Keratinocyte (primary cell): ENCODE measurements around the gene ADGRA3. TPM values are rescaled to one million over a fixed set of nuclear protein-coding genes. Genes with fewer than 3 reads are reported as not detected.

Source experiments
- DNase-seq: peaks from one replicate; pipeline ENCODE4 v3.0.0-alpha.2; 2011; ENCODE audit warnings: low read depth, missing footprints, low spot score
- FAIRE-seq: peaks from 2 replicates; lab custom pipeline; 2011; peaks lifted over from hg19 to GRCh38; lab: Jason Lieb, UNC
- H2AFZ ChIP-seq: 2 replicates; pipeline ENCODE4 v1.6.0; 2012; ENCODE audit warnings: low read length, control low read depth, inconsistent platforms; ENCODE audit not compliant: control insufficient read depth
- H3K27ac ChIP-seq: 2 replicates; pipeline ENCODE4 v1.5.1; 2011; ENCODE audit warnings: low read length; ENCODE audit not compliant: control insufficient read depth, insufficient read depth
- H3K27me3 ChIP-seq: 3 replicates; pipeline ENCODE4 v1.6.0; 2011; ENCODE audit warnings: low read length; ENCODE audit not compliant: control insufficient read depth, insufficient read depth; ENCODE audit errors: extremely low read depth
- H3K36me3 ChIP-seq, 2 experiments: 2 replicates in 1 of 2; 3 replicates in 1 of 2; pipeline ENCODE4 v1.5.1; 2011; ENCODE audit warnings: low read length in 2 of 2, mild to moderate bottlenecking in 1 of 2; ENCODE audit not compliant: control insufficient read depth in 2 of 2, insufficient read depth in 2 of 2; ENCODE audit errors: extremely low read depth in 1 of 2
- H3K4me1 ChIP-seq: 3 replicates; pipeline ENCODE4 v1.5.1; 2011; ENCODE audit warnings: low read length; ENCODE audit not compliant: control insufficient read depth, insufficient read depth; ENCODE audit errors: extremely low read depth
- H3K4me2 ChIP-seq: 3 replicates; pipeline ENCODE4 v1.6.0; 2011; ENCODE audit warnings: low read depth, low read length; ENCODE audit not compliant: control insufficient read depth, insufficient read depth; ENCODE audit errors: extremely low read depth
- H3K4me3 ChIP-seq, 3 experiments: fragments of 200-600 bp in 1 of 3; sonication (generic) in 1 of 3; 2 replicates in 2 of 3; 3 replicates in 1 of 3; pipeline ENCODE4 v1.5.1; 2011 to 2016; ENCODE audit warnings: low read length in 3 of 3, mild to moderate bottlenecking in 3 of 3, control low read depth in 2 of 3, inconsistent platforms in 1 of 3, low read depth in 1 of 3, mixed read lengths in 1 of 3, mixed run types in 1 of 3, moderate library complexity in 1 of 3; ENCODE audit not compliant: control insufficient read depth in 2 of 3, insufficient read depth in 2 of 3; ENCODE audit errors: extremely low read depth in 1 of 3
- H3K79me2 ChIP-seq: 2 replicates; pipeline ENCODE4 v1.6.0; 2012; ENCODE audit warnings: low read length; ENCODE audit not compliant: control insufficient read depth, insufficient read depth
- H3K9ac ChIP-seq: 3 replicates; pipeline ENCODE4 v1.6.0; 2011; ENCODE audit warnings: low read length; ENCODE audit not compliant: control insufficient read depth, insufficient read depth; ENCODE audit errors: extremely low read depth
- H3K9me1 ChIP-seq: 3 replicates; pipeline ENCODE4 v1.6.0; 2011; ENCODE audit warnings: low read length; ENCODE audit not compliant: control insufficient read depth, insufficient read depth; ENCODE audit errors: extremely low read depth
- H3K9me3 ChIP-seq: 2 replicates; pipeline ENCODE4 v1.5.1; 2012; ENCODE audit warnings: low read depth, low read length; ENCODE audit not compliant: control insufficient read depth
- H4K20me1 ChIP-seq: 3 replicates; pipeline ENCODE4 v1.6.0; 2011; ENCODE audit warnings: low read length; ENCODE audit not compliant: control insufficient read depth, insufficient read depth; ENCODE audit errors: extremely low read depth
- EZH2 ChIP-seq: IDR thresholded peaks from one replicate; pipeline ENCODE4 v1.6.1; 2012; ENCODE audit warnings: inconsistent platforms, mild to moderate bottlenecking, low read length, moderate library complexity
- dilution Hi-C: fragments of 300-500 bp; cut with MboI; formaldehyde crosslinking; loops from one replicate; pipeline ENCODE4 v1.7.0; 2020; ENCODE audit warnings: low sequenced_read_pairs; ENCODE audit not compliant: extremely low pct_ligation_motif_present
- polyA plus RNA-seq, 5 experiments: library from polyadenylated mRNA; depleted of rRNA in 3 of 5; stranded (reverse) in 3 of 5; stranded (forward) in 1 of 5; unstranded in 1 of 5; fragments of >200 nt; gene quantifications; 1 replicate in 1 of 5; 2 replicates in 3 of 5; 3 replicates in 1 of 5; pipeline versions ENCODE4 v1.2.1 to v1.2.3, GENCODE V29; 2011 to 2012; ENCODE audit warnings: missing spikeins in 2 of 5, low read depth in 1 of 5, low replicate concordance in 1 of 5
- TF ChIP-seq, protein P1 (sequence below), 3 experiments: IDR thresholded peaks in 1 of 3; conservative IDR thresholded peaks in 1 of 3; optimal IDR thresholded peaks in 1 of 3; 2 replicates in 2 of 3; 3 replicates in 1 of 3; pipeline versions ENCODE3 to v1.5.1; 2011; ENCODE audit warnings: low read length in 3 of 3, mild to moderate bottlenecking in 3 of 3, moderate library complexity in 2 of 3, control low read depth in 1 of 3, inconsistent platforms in 1 of 3; ENCODE audit not compliant: insufficient read depth in 2 of 3; ENCODE audit errors: extremely low read depth in 1 of 3

The ADGRA3 gene
- polyA plus RNA-seq, 1 donor (not counting 4 experiments of a cell fraction or from before 2014, with no cell fraction given), result 38.7 TPM

DNA sequence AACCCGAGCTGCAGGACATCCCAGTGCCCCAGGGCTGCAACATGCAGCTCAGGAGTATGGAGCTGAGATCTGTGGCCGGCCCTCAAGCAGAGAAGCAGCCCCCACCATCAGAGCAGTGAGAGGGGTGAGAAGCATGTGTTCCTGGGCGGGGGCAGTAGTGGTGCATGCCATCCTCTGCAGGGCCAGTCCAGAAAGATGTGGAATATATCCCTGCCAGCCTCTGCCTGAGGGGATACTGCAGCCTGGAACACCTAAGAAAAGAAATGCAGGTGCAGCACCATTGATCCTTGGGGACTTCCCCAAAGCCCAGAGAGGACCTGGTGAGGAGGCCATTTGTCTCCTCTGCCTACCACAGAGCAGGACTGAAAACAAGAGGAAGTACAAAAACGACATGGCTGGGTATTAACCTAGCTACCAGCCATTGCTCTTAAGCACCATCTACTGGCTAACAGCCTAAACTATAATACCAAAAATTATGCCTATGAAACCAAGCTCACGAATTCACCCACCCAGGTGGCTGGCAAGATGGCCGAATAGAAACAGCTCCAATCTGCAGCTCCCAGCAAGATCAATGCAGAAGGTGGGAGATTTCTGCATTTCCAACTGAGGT lies 158.8 kb downstream of the ADGRA3 start:
- no peak overlapping the region for H3K4me3 ChIP-seq
- H3K4me2 ChIP-seq, result no peak overlapping the region
- H3K27me3 ChIP-seq, result no peaks in the 10 kb centered on the region
- no peak overlapping the region for H2AFZ ChIP-seq
- H3K4me1 ChIP-seq, result no peaks in the 10 kb centered on the region
- no peaks in the 10 kb centered on the region for H3K9me1 ChIP-seq
- no peaks in the 10 kb centered on the region for H3K9me3 ChIP-seq
- no peak for FAIRE-seq
- H3K79me2 ChIP-seq, result no peaks in the 10 kb centered on the region
- no peak for TF ChIP-seq EZH2
- TF ChIP-seq, protein P1, sequence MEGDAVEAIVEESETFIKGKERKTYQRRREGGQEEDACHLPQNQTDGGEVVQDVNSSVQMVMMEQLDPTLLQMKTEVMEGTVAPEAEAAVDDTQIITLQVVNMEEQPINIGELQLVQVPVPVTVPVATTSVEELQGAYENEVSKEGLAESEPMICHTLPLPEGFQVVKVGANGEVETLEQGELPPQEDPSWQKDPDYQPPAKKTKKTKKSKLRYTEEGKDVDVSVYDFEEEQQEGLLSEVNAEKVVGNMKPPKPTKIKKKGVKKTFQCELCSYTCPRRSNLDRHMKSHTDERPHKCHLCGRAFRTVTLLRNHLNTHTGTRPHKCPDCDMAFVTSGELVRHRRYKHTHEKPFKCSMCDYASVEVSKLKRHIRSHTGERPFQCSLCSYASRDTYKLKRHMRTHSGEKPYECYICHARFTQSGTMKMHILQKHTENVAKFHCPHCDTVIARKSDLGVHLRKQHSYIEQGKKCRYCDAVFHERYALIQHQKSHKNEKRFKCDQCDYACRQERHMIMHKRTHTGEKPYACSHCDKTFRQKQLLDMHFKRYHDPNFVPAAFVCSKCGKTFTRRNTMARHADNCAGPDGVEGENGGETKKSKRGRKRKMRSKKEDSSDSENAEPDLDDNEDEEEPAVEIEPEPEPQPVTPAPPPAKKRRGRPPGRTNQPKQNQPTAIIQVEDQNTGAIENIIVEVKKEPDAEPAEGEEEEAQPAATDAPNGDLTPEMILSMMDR (optimal IDR thresholded peaks at IDR 0.05 in 1 of 3, IDR thresholded peaks at IDR 0.05 in 1 of 3, conservative IDR thresholded peaks at IDR 0.05 in 1 of 3; ENCODE audit: extremely low read depth in 1 of 3, insufficient read depth in 2 of 3, low read length in 3 of 3), result peak; percentile 34 to 57 (median 43)
- H3K9ac ChIP-seq, result no peak overlapping the region
- H3K27ac ChIP-seq, result no peak overlapping the region
- dilution Hi-C loops, result no loop called here
- no peaks in the 10 kb centered on the region for H4K20me1 ChIP-seq
- DNase-seq, result no peak
- H3K36me3 ChIP-seq, result no peaks in the 10 kb centered on the region

DNA sequence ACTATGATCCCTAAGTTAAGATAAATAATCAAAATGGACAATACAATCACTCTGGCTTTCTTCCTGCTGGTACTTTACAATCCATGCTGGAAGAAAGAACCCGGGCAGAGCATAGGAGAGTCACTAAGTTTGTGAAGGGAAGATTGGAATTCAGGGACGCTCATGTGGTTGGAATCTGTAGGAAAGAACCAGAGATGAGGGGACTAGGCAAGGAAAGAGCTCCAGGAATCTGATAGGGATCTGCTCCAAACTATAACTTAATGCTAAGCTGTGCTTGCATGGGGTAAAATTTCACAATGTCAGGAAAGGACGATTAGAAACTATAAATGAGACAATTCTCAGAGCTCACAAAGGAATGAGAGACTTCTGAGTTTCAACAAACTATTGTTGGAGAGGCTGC lies 167.5 kb downstream of the ADGRA3 start:
- Histone ChIP-seq H3K4me3 (no peak overlapping the region), H4K20me1 (no peaks in the 10 kb centered on the region), H3K4me2 (no peak overlapping the region), H3K4me1 (no peaks in the 10 kb centered on the region), H3K27ac (no peak overlapping the region), H3K9ac (no peak overlapping the region), H3K79me2 (no peaks in the 10 kb centered on the region), H3K27me3 (no peaks in the 10 kb centered on the region), H3K9me1 (no peaks in the 10 kb centered on the region), H3K36me3 (no peaks in the 10 kb centered on the region), H2AFZ (no peak overlapping the region), H3K9me3 (no peaks in the 10 kb centered on the region)
- dilution Hi-C loops, result no loop called here
- no peak for TF ChIP-seq EZH2
- TF ChIP-seq, protein P1 (optimal IDR thresholded peaks at IDR 0.05 in 1 of 3, IDR thresholded peaks at IDR 0.05 in 1 of 3, conservative IDR thresholded peaks at IDR 0.05 in 1 of 3; ENCODE audit: extremely low read depth in 1 of 3, insufficient read depth in 2 of 3, low read length in 3 of 3), result no peak
- DNase-seq (no peak), FAIRE-seq (no peak)
